ENCODE data around the gene RSRC2. TPM values are rescaled to one million over a fixed set of nuclear protein-coding genes. Genes with fewer than 3 reads are reported as not detected.

Gene RSRC2
- total RNA-seq, 1 donor from 2014 or later = 44.8 TPM

DNA sequence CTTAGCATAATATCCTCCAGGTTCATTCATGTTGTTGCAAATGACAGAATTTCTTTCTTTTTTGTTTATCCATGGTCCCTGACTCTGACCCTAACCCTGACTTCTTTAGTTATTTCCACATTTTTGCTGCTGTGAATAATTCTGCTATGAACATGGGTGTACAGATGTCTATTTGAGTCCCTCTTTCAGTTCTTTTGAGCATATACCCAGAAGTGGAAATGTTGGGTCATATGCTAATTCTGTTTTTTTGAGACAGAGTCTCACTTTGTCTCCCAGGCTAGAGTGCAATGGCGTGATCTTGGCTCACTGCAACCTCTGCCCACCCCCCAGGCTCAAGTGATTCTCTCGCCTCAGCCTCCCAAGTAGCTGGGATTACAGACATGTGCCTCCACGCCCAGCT lies 33.4 kb upstream of the RSRC2 start:
- H3K27me3 ChIP-seq = no peaks in the 10 kb centered on the region
- no peak overlapping the region for H3K27ac ChIP-seq
- TF ChIP-seq, protein P1, sequence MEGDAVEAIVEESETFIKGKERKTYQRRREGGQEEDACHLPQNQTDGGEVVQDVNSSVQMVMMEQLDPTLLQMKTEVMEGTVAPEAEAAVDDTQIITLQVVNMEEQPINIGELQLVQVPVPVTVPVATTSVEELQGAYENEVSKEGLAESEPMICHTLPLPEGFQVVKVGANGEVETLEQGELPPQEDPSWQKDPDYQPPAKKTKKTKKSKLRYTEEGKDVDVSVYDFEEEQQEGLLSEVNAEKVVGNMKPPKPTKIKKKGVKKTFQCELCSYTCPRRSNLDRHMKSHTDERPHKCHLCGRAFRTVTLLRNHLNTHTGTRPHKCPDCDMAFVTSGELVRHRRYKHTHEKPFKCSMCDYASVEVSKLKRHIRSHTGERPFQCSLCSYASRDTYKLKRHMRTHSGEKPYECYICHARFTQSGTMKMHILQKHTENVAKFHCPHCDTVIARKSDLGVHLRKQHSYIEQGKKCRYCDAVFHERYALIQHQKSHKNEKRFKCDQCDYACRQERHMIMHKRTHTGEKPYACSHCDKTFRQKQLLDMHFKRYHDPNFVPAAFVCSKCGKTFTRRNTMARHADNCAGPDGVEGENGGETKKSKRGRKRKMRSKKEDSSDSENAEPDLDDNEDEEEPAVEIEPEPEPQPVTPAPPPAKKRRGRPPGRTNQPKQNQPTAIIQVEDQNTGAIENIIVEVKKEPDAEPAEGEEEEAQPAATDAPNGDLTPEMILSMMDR (IDR thresholded peaks at IDR 0.05) = no peak
- no peak for DNase-seq (ENCODE audit: low spot score in 2 of 2)
- peaks cover 6 to 12% of the 10 kb centered on the region in 2 donors for H3K36me3 ChIP-seq
- H3K4me1 ChIP-seq = no peaks in the 10 kb centered on the region
- intact Hi-C loops (cut with DNase I) = no loop called here
- H3K4me3 ChIP-seq = no peak overlapping the region
- no peaks in the 10 kb centered on the region for H3K9me3 ChIP-seq

DNA sequence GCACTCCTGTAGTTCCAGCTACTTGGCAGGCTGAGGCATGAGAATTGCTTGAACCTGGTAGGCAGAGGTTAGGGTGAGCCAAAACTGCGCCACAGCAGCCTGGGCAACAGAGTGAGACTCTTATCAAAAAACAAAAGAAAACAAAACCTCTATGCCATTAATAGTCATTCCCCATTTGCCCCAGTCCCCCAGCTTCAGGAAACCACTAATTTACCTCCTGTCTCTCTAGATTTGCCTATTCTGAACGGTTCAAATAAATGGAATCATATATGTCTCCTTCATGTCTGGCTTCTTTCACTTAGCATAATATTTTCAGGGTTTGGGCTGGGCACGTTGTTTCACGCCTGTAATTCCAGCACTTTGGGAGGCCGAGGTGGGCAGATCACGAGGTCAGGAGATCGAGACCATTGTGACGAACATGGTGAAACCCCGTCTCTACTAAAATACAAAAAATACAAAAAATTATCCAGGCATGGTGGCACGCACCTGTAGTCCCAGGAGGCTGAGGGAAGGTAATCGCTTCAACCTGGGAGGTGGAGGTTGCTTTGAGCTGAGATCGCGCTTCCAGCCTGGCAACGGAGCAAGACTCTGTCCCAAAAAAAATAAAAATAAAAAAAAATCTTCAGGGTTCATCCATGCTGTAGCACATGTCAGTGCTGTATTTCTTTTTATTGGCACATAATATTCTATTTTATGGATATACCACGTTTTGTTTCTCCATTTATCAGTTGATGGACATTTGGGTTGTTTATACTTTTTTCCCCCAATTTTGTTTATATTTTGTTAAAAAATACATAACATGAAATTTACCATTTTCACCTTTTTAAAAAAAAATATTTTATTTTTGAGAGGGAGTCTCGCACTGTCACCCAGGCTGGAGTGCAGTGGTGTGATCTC lies 32.3 kb upstream of the RSRC2 start:
- Histone ChIP-seq H3K9me3 (no peaks in the 10 kb centered on the region), H3K27me3 (no peaks in the 10 kb centered on the region), H3K4me3 (no peak overlapping the region), H3K36me3 (peaks cover 6 to 16% of the 10 kb centered on the region in 2 donors), H3K4me1 (no peaks in the 10 kb centered on the region), H3K27ac (no peak overlapping the region)
- TF ChIP-seq, protein P1 (IDR thresholded peaks at IDR 0.05) = no peak
- DNase-seq (ENCODE audit: low spot score in 2 of 2) = no peak
- intact Hi-C loops (cut with DNase I) = no loop called here

DNA sequence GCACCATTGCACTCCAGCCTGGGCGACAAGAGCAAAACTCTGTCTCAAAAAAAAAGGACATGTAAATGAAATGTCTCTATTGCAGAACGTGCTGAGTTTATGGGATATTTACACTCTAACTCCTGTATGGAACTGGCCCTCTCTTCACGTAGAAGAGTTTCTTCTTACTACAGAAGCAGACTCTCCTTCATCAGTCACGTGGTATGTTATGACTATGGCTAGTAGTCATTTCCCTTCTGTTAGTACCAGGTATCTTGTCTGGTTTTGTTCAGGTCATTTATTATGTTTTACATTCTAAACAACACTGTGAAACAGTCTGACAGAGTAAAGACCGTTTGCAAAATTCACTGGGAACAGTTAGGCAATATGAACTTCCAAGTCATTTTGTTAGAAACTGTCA lies 20.6 kb upstream of the RSRC2 start:
- no peak overlapping the region for H3K4me3 ChIP-seq
- H3K27me3 ChIP-seq = no peaks in the 10 kb centered on the region
- H3K4me1 ChIP-seq = no peaks in the 10 kb centered on the region
- no peak overlapping the region for H3K27ac ChIP-seq
- peaks cover 7 to 20% of the 10 kb centered on the region in 2 donors for H3K36me3 ChIP-seq
- TF ChIP-seq, protein P1 (IDR thresholded peaks at IDR 0.05) = no peak
- no peak for DNase-seq (ENCODE audit: low spot score in 2 of 2)
- intact Hi-C loops (cut with DNase I) = no loop called here
- no peaks in the 10 kb centered on the region for H3K9me3 ChIP-seq

DNA sequence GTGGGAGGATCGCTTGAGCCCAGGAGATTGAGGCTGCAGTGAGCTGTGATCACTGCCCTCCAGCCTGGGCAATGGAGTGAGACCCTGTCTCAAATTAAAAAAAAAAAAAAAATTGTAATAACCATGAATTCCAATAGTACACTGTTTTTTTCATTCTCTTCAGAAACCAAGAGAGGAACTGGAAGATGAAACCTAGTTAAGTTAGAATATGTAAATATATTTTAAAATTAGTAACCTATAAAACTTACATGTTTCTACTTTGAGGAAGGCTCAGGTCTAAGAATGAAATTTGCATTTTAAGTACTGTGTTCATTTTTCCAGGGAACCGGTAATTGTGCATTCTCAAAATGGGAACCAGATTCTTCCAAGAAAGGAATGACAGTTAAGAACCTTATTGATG lies 19.1 kb upstream of the RSRC2 start:
- intact Hi-C loops (cut with DNase I) = no loop called here
- H3K27ac ChIP-seq = no peak overlapping the region
- H3K36me3 ChIP-seq = peaks cover 3 to 20% of the 10 kb centered on the region in 2 donors
- H3K4me3 ChIP-seq = no peak overlapping the region
- no peaks in the 10 kb centered on the region for H3K27me3 ChIP-seq
- H3K9me3 ChIP-seq = no peaks in the 10 kb centered on the region
- TF ChIP-seq, protein P1 (IDR thresholded peaks at IDR 0.05) = no peak
- H3K4me1 ChIP-seq = no peaks in the 10 kb centered on the region
- no peak for DNase-seq (ENCODE audit: low spot score in 2 of 2)

DNA sequence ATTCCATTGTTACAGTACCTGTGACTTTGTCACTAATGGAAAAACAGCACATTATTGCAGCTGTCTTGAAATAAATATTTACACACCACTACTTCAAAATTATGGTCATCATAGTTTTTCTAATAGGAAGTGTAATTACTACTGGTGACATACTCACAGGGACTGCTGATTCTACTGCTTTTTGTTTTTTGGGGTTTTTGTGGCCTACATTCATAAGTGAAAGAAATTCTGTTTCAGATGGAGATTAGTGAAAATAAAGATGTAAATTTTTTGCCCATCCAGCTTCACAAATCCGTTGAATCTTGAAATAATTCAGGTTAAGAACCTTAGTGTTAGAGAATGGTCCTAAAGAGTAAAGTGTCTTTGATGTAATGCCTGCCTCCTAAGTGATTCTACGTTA lies 17.8 kb upstream of the RSRC2 start:
- H3K4me1 ChIP-seq = no peaks in the 10 kb centered on the region
- no peaks in the 10 kb centered on the region for H3K9me3 ChIP-seq
- TF ChIP-seq, protein P1 (IDR thresholded peaks at IDR 0.05) = no peak
- no peak overlapping the region for H3K4me3 ChIP-seq
- DNase-seq (ENCODE audit: low spot score in 2 of 2) = no peak
- H3K36me3 ChIP-seq = peaks cover 3 to 13% of the 10 kb centered on the region in 2 donors
- intact Hi-C loops (cut with DNase I) = no loop called here
- no peak overlapping the region for H3K27ac ChIP-seq
- no peaks in the 10 kb centered on the region for H3K27me3 ChIP-seq
